Dermis lymphatic vessel endothelial cell (primary cell): Measurements from ENCODE around the gene ZNF775. TPM values are rescaled to one million over a fixed set of nuclear protein-coding genes. Genes with fewer than 3 reads are reported as not detected.

Experiments
- total RNA-seq: library from RNA; depleted of rRNA; stranded (reverse); fragments of >200 nt; gene quantifications from 2 replicates; pipeline ENCODE4 v1.2.1, GENCODE V29; 2014

ZNF775 gene
- total RNA-seq: 5.8 and 6.1 TPM in 2 replicates

GRCh38 chr7:150378853-150379440 lies at the start of gene ZNF775:
TSS of gene ZNF775 (plus strand) at chr7:150379330. CDS start at chr7:150388471, 9,141 bp downstream.

GRCh38 chr7:150341263-150342120 lies 37.6 kb upstream of the ZNF775 start, which contains the start of gene RARRES2:
TSS of gene RARRES2 (minus strand) at chr7:150341629. CDS start at chr7:150340609, 1,020 bp downstream.

GRCh38 chr7:150368096-150368883 lies 10.8 kb upstream of the ZNF775 start, which contains the start of gene REPIN1:
TSS of gene REPIN1 (plus strand) at chr7:150368822. CDS start at chr7:150369712, 890 bp downstream.

Other genes starting within 250 kb of the ZNF775 start
- gene LRRC61, start 56.0 kb upstream of the ZNF775 start, total RNA-seq: 1.5 and 4.8 TPM in 2 replicates
- 1.7 and 6.7 TPM in 2 replicates for gene ACTR3C, start 55.8 kb upstream of the ZNF775 start, total RNA-seq
- 0.43 and 0.54 TPM in 2 replicates for gene RARRES2, start 37.7 kb upstream of the ZNF775 start, total RNA-seq
- 48.3 and 48.4 TPM in 2 replicates for gene REPIN1, start 10.5 kb upstream of the ZNF775 start, total RNA-seq
- gene GIMAP8, start 71.3 kb downstream of the ZNF775 start, total RNA-seq: 164 and 241 TPM in 2 replicates
- 107 and 139 TPM in 2 replicates for gene GIMAP7, start 135.5 kb downstream of the ZNF775 start, total RNA-seq
- gene GIMAP4, start 188.1 kb downstream of the ZNF775 start, total RNA-seq: 250 and 389 TPM in 2 replicates